ENCODE results near the gene BRICD5.
"Not testable (repeated sequence)": the region's sequence is repeated elsewhere in the genome, so short reads cannot be mapped to it uniquely, and the experiment has no call there.

The BRICD5 gene

GRCh38 chr16:2210386-2211365 is at the start of gene BRICD5:
BRICD5 (minus strand) TSS chr16:2210863; CDS start chr16:2210833, 30 bp downstream.
- DNase-seq (ENCODE audit: low read depth): no peak

- DNase-seq (ENCODE audit: low read depth): no peak
Observed at GRCh38 chr16:2260250-2260649, 49.6 kb upstream of the BRICD5 start.

- DNase-seq (ENCODE audit: low read depth): not testable (repeated sequence)
Observed at GRCh38 chr16:2258530-2258929, 47.9 kb upstream of the BRICD5 start.

- no peak for DNase-seq (ENCODE audit: low read depth)
Observed at GRCh38 chr16:2257726-2258125, 47.1 kb upstream of the BRICD5 start.

- no peak for DNase-seq (ENCODE audit: low read depth)
Observed at GRCh38 chr16:2256531-2257140, 46.0 kb upstream of the BRICD5 start.

- DNase-seq (ENCODE audit: low read depth): no peak
Observed at GRCh38 chr16:2253293-2253692, 42.6 kb upstream of the BRICD5 start.

GRCh38 chr16:2252806-2253148 is 42.1 kb upstream of the BRICD5 start:
- peak; percentile 32 for DNase-seq (ENCODE audit: low read depth)

- DNase-seq (ENCODE audit: low read depth): peak; percentile 97
Observed at GRCh38 chr16:2251296-2252111, 40.8 kb upstream of the BRICD5 start, which contains the start of gene ECI1. ECI1 (minus strand) TSS chr16:2251587; CDS start chr16:2251566, 21 bp downstream.

- peak; percentile 38 for DNase-seq (ENCODE audit: low read depth)
Observed at GRCh38 chr16:2250652-2251295, 40.1 kb upstream of the BRICD5 start.

GRCh38 chr16:2246301-2246885 is 35.7 kb upstream of the BRICD5 start:
- no peak for DNase-seq (ENCODE audit: low read depth)

GRCh38 chr16:2244926-2245795 is 34.5 kb upstream of the BRICD5 start:
- no peak for DNase-seq (ENCODE audit: low read depth)

- no peak for DNase-seq (ENCODE audit: low read depth)
Observed at GRCh38 chr16:2244301-2244700, 33.6 kb upstream of the BRICD5 start.

GRCh38 chr16:2243781-2244180 is 33.1 kb upstream of the BRICD5 start:
- no peak for DNase-seq (ENCODE audit: low read depth)

- no peak for DNase-seq (ENCODE audit: low read depth)
Observed at GRCh38 chr16:2243031-2243528, 32.4 kb upstream of the BRICD5 start.

- no peak for DNase-seq (ENCODE audit: low read depth)
Observed at GRCh38 chr16:2242598-2242997, 31.9 kb upstream of the BRICD5 start.

- not testable (repeated sequence) for DNase-seq (ENCODE audit: low read depth)
Observed at GRCh38 chr16:2240331-2240730, 29.7 kb upstream of the BRICD5 start.

GRCh38 chr16:2238838-2239675 is 28.4 kb upstream of the BRICD5 start:
- no peak for DNase-seq (ENCODE audit: low read depth)

- DNase-seq (ENCODE audit: low read depth): no peak
Observed at GRCh38 chr16:2238150-2238837, 27.6 kb upstream of the BRICD5 start.
